CD4-positive, CD25-positive, alpha-beta regulatory T cell (primary cell): ENCODE data around the gene ZNF101. TPM values are rescaled to one million over a fixed set of nuclear protein-coding genes. Genes with fewer than 3 reads are reported as not detected.
A peak's percentile ranks its signal among the peaks of the same experiment; 100 is the strongest.

Source experiments
- ATAC-seq, 2 donors: fragments of 150-1000 bp; cut with Tn5 transposase; one replicate each; pipeline ENCODE4 v1.10.0; 2021; ENCODE audit warnings: low read depth in 2 of 2, moderate number of reproducible peaks in 2 of 2, moderate library complexity in 1 of 2
- DNase-seq, 3 donors: peaks; one replicate each; pipeline versions ENCODE4 v3.0.0 to v3.0.0-alpha.2; 2012 to 2022; ENCODE audit warnings: mixed read lengths in 1 of 3
- H3K27ac ChIP-seq: one replicate; pipeline ENCODE4 v1.7.0; 2013; ENCODE audit warnings: mild to moderate bottlenecking, low read length; ENCODE audit not compliant: insufficient read depth, poor library complexity, severe bottlenecking
- H3K27me3 ChIP-seq: one replicate; pipeline ENCODE4 v1.7.0; 2013; ENCODE audit warnings: low read length; ENCODE audit not compliant: control insufficient read depth, insufficient read depth
- H3K36me3 ChIP-seq: one replicate; pipeline ENCODE4 v1.7.0; 2013; ENCODE audit warnings: mild to moderate bottlenecking, low read length, moderate library complexity; ENCODE audit not compliant: control insufficient read depth, insufficient read depth
- H3K4me1 ChIP-seq: 2 replicates; pipeline ENCODE4 v1.7.0; 2013; ENCODE audit warnings: mild to moderate bottlenecking, low read length; ENCODE audit not compliant: insufficient read depth, control insufficient read depth, poor library complexity, severe bottlenecking
- H3K4me3 ChIP-seq: one replicate; pipeline ENCODE4 v1.7.0; 2013; ENCODE audit warnings: low read depth, mild to moderate bottlenecking, low read length, moderate library complexity
- H3K9me3 ChIP-seq, 2 experiments: 1 replicate in 1 of 2; 2 replicates in 1 of 2; pipeline ENCODE4 v1.7.0; 2013; ENCODE audit warnings: low read length in 2 of 2, mild to moderate bottlenecking in 1 of 2, moderate library complexity in 1 of 2; ENCODE audit not compliant: control insufficient read depth in 2 of 2
- H3K27ac Mint-ChIP-seq, 3 donors: one replicate each; pipeline ENCODE4 v1.8.0; 2020 to 2022; ENCODE audit warnings: mild to moderate bottlenecking in 3 of 3, mixed read lengths in 3 of 3, moderate library complexity in 2 of 3
- H3K27me3 Mint-ChIP-seq: one replicate; pipeline ENCODE4 v1.8.0; 2022; ENCODE audit warnings: mild to moderate bottlenecking, mixed read lengths
- H3K36me3 Mint-ChIP-seq: one replicate; pipeline ENCODE4 v1.8.0; 2020; ENCODE audit warnings: mixed read lengths
- H3K4me1 Mint-ChIP-seq, 4 donors: one replicate each; pipeline ENCODE4 v1.8.0; 2020 to 2022; ENCODE audit warnings: mixed read lengths in 4 of 4, mild to moderate bottlenecking in 1 of 4
- H3K4me3 Mint-ChIP-seq, 4 donors: one replicate each; pipeline ENCODE4 v1.8.0; 2020 to 2022; ENCODE audit warnings: mild to moderate bottlenecking in 4 of 4, mixed read lengths in 4 of 4, moderate library complexity in 3 of 4
- H3K9me3 Mint-ChIP-seq, 7 donors: one replicate each; pipeline ENCODE4 v1.8.0; 2020 to 2022; ENCODE audit warnings: mixed read lengths in 7 of 7, mild to moderate bottlenecking in 3 of 7, moderate library complexity in 2 of 7
- polyA plus RNA-seq, 4 donors: library from polyadenylated mRNA; unstranded; fragments of 300-500 nt; fragmentation: Illumina TruSeq; gene quantifications; one replicate each; pipeline ENCODE4 v1.2.3, GENCODE V29; 2021
- total RNA-seq: library from RNA; stranded (reverse); gene quantifications from one replicate; pipeline ENCODE4 v1.2.3, GENCODE V29; 2022

The ZNF101 gene
- total and polyA plus RNA-seq, 5 donors from 2014 or later, result 84.4 to 168 (median 124) TPM

GRCh38 chr19:19643158-19644053 lies 25.2 kb upstream of the ZNF101 start, which contains the start of gene GMIP:
GMIP (minus strand) TSS chr19:19643657; CDS start chr19:19643529, 128 bp downstream.
- Mint-ChIP-seq H3K27me3 (peaks cover 5% of the 10 kb centered on the region), H3K4me1 (peaks cover 0 to 34% (median 15%) of the 10 kb centered on the region in 4 donors), H3K27ac (peak within 1 kb of the TSS; percentile 94 to 98 (median 97)), H3K9me3 (no peaks in the 10 kb centered on the region), H3K4me3 (peak within 1 kb of the TSS; percentile 98 to 100 (median 100)), H3K36me3 (peaks cover 14% of the 10 kb centered on the region)
- Histone ChIP-seq H3K27me3 (no peaks in the 10 kb centered on the region), H3K27ac (peak within 1 kb of the TSS; percentile 89), H3K36me3 (peaks cover 42% of the 10 kb centered on the region), H3K4me1 (peaks cover 23% of the 10 kb centered on the region), H3K4me3 (peak within 1 kb of the TSS; percentile 91), H3K9me3 (no peaks in the 10 kb centered on the region)
- ATAC-seq (peak; percentile 90 to 92), DNase-seq (peak; percentile 83 to 91 (median 91))

- Mint-ChIP-seq H3K4me3 (peak overlapping the region; percentile 98 to 100 (median 100)), H3K36me3 (peaks cover 13% of the 10 kb centered on the region), H3K27ac (peak overlapping the region; percentile 94 to 98 (median 97)), H3K27me3 (peaks cover 5% of the 10 kb centered on the region), H3K4me1 (peaks cover 0 to 34% (median 14%) of the 10 kb centered on the region in 4 donors), H3K9me3 (no peaks in the 10 kb centered on the region)
- peak overlapping the region; percentile 89 for H3K27ac ChIP-seq
- H3K4me3 ChIP-seq, result no peak overlapping the region
- no peaks in the 10 kb centered on the region for H3K27me3 ChIP-seq
- DNase-seq, result no peak
- peaks cover 23% of the 10 kb centered on the region for H3K4me1 ChIP-seq
- ATAC-seq, result no peak
- no peaks in the 10 kb centered on the region for H3K9me3 ChIP-seq
- H3K36me3 ChIP-seq, result peaks cover 39% of the 10 kb centered on the region
These were observed 24.6 kb upstream of the ZNF101 start for GRCh38 chr19:19644054-19644388.

GRCh38 chr19:19645233-19645870 lies 23.3 kb upstream of the ZNF101 start:
- no peak overlapping the region for H3K27ac ChIP-seq
- H3K9me3 ChIP-seq, result no peaks in the 10 kb centered on the region
- peaks cover 23% of the 10 kb centered on the region for H3K4me1 ChIP-seq
- DNase-seq, result no peak
- H3K36me3 ChIP-seq, result peaks cover 35% of the 10 kb centered on the region
- Mint-ChIP-seq H3K27ac (peak overlapping the region in 1 of 3 donors; percentile 26), H3K27me3 (peaks cover 5% of the 10 kb centered on the region), H3K4me3 (no peak overlapping the region), H3K4me1 (peaks cover 0 to 25% (median 14%) of the 10 kb centered on the region in 4 donors), H3K9me3 (no peaks in the 10 kb centered on the region), H3K36me3 (peaks cover 17% of the 10 kb centered on the region)
- H3K27me3 ChIP-seq, result no peaks in the 10 kb centered on the region
- no peak overlapping the region for H3K4me3 ChIP-seq
- ATAC-seq, result no peak

GRCh38 chr19:19647037-19647835 lies 21.4 kb upstream of the ZNF101 start:
- Mint-ChIP-seq H3K4me1 (peaks cover 0 to 14% (median 9%) of the 10 kb centered on the region in 4 donors), H3K9me3 (no peaks in the 10 kb centered on the region), H3K36me3 (peaks cover 21% of the 10 kb centered on the region), H3K27ac (no peak overlapping the region), H3K4me3 (peak overlapping the region in 1 of 4 donors; percentile 90), H3K27me3 (peaks cover 5% of the 10 kb centered on the region)
- Histone ChIP-seq H3K9me3 (no peaks in the 10 kb centered on the region), H3K4me1 (peaks cover 15% of the 10 kb centered on the region), H3K36me3 (peaks cover 52% of the 10 kb centered on the region), H3K27me3 (no peaks in the 10 kb centered on the region), H3K27ac (no peak overlapping the region), H3K4me3 (no peak overlapping the region)
- ATAC-seq (no peak), DNase-seq (no peak)

- peaks cover 70% of the 10 kb centered on the region for H3K36me3 ChIP-seq
- H3K4me1 Mint-ChIP-seq, result peaks cover 0 to 2% (median 0%) of the 10 kb centered on the region in 4 donors
- H3K27me3 Mint-ChIP-seq, result no peaks in the 10 kb centered on the region
- DNase-seq (no peak), ATAC-seq (no peak)
- H3K27ac Mint-ChIP-seq, result peak overlapping the region in 1 of 3 donors; percentile 48
- H3K4me3 Mint-ChIP-seq, result no peak overlapping the region
- peaks cover 1% of the 10 kb centered on the region for H3K4me1 ChIP-seq
- no peaks in the 10 kb centered on the region for H3K27me3 ChIP-seq
- H3K36me3 Mint-ChIP-seq, result peaks cover 31% of the 10 kb centered on the region
- no peaks in the 10 kb centered on the region for H3K9me3 ChIP-seq
- no peaks in the 10 kb centered on the region for H3K9me3 Mint-ChIP-seq
- no peak overlapping the region for H3K27ac ChIP-seq
- no peak overlapping the region for H3K4me3 ChIP-seq
These were observed 19.5 kb upstream of the ZNF101 start for GRCh38 chr19:19649155-19649554.

- ATAC-seq (no peak), DNase-seq (no peak)
- H3K4me1 Mint-ChIP-seq, result peaks cover 0 to 1% (median 0%) of the 10 kb centered on the region in 4 donors
- no peaks in the 10 kb centered on the region for H3K9me3 Mint-ChIP-seq
- Histone ChIP-seq H3K9me3 (no peaks in the 10 kb centered on the region), H3K27me3 (no peaks in the 10 kb centered on the region), H3K36me3 (peaks cover 74% of the 10 kb centered on the region), H3K4me1 (no peaks in the 10 kb centered on the region), H3K27ac (no peak overlapping the region), H3K4me3 (no peak overlapping the region)
- H3K4me3 Mint-ChIP-seq, result no peak overlapping the region
- H3K27me3 Mint-ChIP-seq, result no peaks in the 10 kb centered on the region
- H3K27ac Mint-ChIP-seq, result peak overlapping the region in 1 of 3 donors; percentile 48
- H3K36me3 Mint-ChIP-seq, result peaks cover 27% of the 10 kb centered on the region
These were observed 19.1 kb upstream of the ZNF101 start for GRCh38 chr19:19649580-19649995.

- Histone ChIP-seq H3K27ac (no peak overlapping the region), H3K4me1 (no peaks in the 10 kb centered on the region), H3K9me3 (no peaks in the 10 kb centered on the region), H3K27me3 (no peaks in the 10 kb centered on the region), H3K36me3 (peaks cover 80% of the 10 kb centered on the region), H3K4me3 (no peak overlapping the region)
- Mint-ChIP-seq H3K27me3 (no peaks in the 10 kb centered on the region), H3K4me3 (no peak overlapping the region), H3K9me3 (no peaks in the 10 kb centered on the region), H3K36me3 (peaks cover 29% of the 10 kb centered on the region), H3K4me1 (no peaks in the 10 kb centered on the region), H3K27ac (peak overlapping the region in 1 of 3 donors; percentile 85)
- no peak for ATAC-seq
- DNase-seq, result no peak
These were observed 18.3 kb upstream of the ZNF101 start for GRCh38 chr19:19650331-19650730.
